SU-DHL-6 (cell line): ENCODE results near the gene ZNF593.

Experiments used
- H2AFZ ChIP-seq: fragments of 200-600 bp; sonication (generic); 2 replicates; pipeline ENCODE4 v1.6.1; 2014; ENCODE audit warnings: low read depth, mild to moderate bottlenecking, moderate library complexity, mixed read lengths, antibody characterized with exemption, low read length; ENCODE audit not compliant: severe bottlenecking
- H3F3A ChIP-seq: fragments of 200-600 bp; shearing (Covaris generic); 2 replicates; pipeline ENCODE4 v1.6.0; 2016; ENCODE audit warnings: antibody characterized with exemption, mild to moderate bottlenecking; ENCODE audit not compliant: insufficient read depth
- H3K27ac ChIP-seq: fragments of 200-600 bp; sonication (generic); 2 replicates; pipeline ENCODE4 v1.5.1; 2016; ENCODE audit warnings: low read depth, mild to moderate bottlenecking, low read length, moderate library complexity, mixed read lengths
- H3K27me3 ChIP-seq: fragments of 200-600 bp; sonication (generic), shearing (Covaris generic); 2 replicates; pipeline ENCODE4 v1.6.0; 2014; ENCODE audit warnings: mild to moderate bottlenecking, low read length
- H3K36me3 ChIP-seq: fragments of 200-600 bp; sonication (generic); 2 replicates; pipeline ENCODE4 v1.6.1; 2014; ENCODE audit warnings: mild to moderate bottlenecking, low read length, mixed read lengths
- H3K4me2 ChIP-seq: fragments of 300-600, 200-600 bp; shearing (Covaris generic), sonication (generic); 2 replicates; pipeline ENCODE4 v1.6.0; 2014; ENCODE audit warnings: low read length, low read depth, mild to moderate bottlenecking; ENCODE audit not compliant: poor library complexity, severe bottlenecking
- H3K4me3 ChIP-seq: fragments of 200-600 bp; sonication (generic); 2 replicates; pipeline ENCODE4 v1.5.1; 2014; ENCODE audit warnings: antibody characterized with exemption, low read length, mild to moderate bottlenecking, mixed read lengths; ENCODE audit not compliant: insufficient read depth, poor library complexity, severe bottlenecking
- H3K79me2 ChIP-seq: fragments of 200-600 bp; sonication (generic); 2 replicates; pipeline ENCODE4 v1.6.1; 2014; ENCODE audit warnings: mild to moderate bottlenecking, low read length, moderate library complexity; ENCODE audit not compliant: insufficient read depth
- H3K9ac ChIP-seq: fragments of 200-600 bp; sonication (generic); 2 replicates; pipeline ENCODE4 v1.7.0; 2014; ENCODE audit warnings: mild to moderate bottlenecking, low read length
- H3K9me2 ChIP-seq: fragments of 200-600 bp; sonication (generic); replicated peaks from 2 replicates; pipeline ENCODE4 v1.6.1; 2014; ENCODE audit warnings: low read length; ENCODE audit not compliant: insufficient read depth
- H3K9me3 ChIP-seq: fragments of 200-600 bp; sonication (generic); 2 replicates; pipeline ENCODE4 v1.6.1; 2014; ENCODE audit warnings: low read length, mixed read lengths; ENCODE audit not compliant: insufficient read depth
- H4K20me1 ChIP-seq: fragments of 200-600 bp; sonication (generic); 2 replicates; pipeline ENCODE4 v1.6.1; 2014; ENCODE audit warnings: low read depth, mild to moderate bottlenecking, antibody characterized with exemption, low read length, moderate library complexity, mixed read lengths
- EZH2phosphoT487 ChIP-seq: fragments of 200-600 bp; sonication (generic), shearing (Covaris generic); conservative IDR thresholded peaks from 2 replicates; pipeline ENCODE4 v1.6.1; 2018; ENCODE audit warnings: mild to moderate bottlenecking, antibody characterized with exemption, low read length, moderate library complexity, mixed read lengths
- TF ChIP-seq, protein P1 (sequence below): fragments of 200-600 bp; sonication (generic); IDR thresholded peaks from one replicate; pipeline ENCODE4 v1.5.1; 2017; ENCODE audit warnings: antibody characterized with exemption, mild to moderate bottlenecking, low read length, moderate library complexity; ENCODE audit not compliant: insufficient read depth, poor library complexity, severe bottlenecking

ZNF593 gene

DNA sequence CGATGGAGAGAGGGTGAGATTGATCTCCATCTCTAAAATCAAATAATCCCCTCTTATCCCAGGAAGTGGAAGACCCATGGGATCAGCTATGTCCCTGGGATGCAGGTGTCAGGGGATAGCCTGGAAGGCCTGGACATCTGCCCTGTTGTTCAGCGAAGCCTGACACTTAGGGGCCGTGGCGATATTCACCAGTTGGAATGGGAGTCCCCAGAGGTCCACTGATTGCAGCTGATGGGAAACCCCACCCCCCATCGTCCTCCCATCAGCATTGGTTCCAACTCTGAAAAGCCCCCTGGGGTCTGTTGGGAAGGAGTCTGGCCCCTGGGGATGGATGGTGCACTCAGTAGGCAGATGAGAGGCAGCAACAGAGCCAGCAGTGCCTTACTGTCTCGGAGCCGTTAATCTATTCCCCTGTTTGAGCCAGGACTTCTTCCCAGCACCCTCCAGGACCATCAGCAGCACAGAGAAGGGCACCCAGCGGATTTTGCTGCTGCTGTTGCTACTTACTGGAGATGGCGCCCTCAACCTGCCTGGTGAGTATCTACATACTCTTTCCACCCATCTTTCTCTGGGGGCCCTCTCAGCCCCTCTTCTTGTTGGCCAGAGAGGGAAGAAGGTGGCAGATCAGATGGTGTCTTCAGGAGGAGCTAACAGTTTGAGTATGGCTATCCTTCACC is 34.1 kb downstream of the ZNF593 start:
- H3K4me3 ChIP-seq: no peak overlapping the region
- no peak overlapping the region for H3K4me2 ChIP-seq
- H2AFZ ChIP-seq: no peak overlapping the region
- no peaks in the 10 kb centered on the region for H3K9me2 ChIP-seq
- TF ChIP-seq EZH2phosphoT487: no peak
- TF ChIP-seq, protein P1, sequence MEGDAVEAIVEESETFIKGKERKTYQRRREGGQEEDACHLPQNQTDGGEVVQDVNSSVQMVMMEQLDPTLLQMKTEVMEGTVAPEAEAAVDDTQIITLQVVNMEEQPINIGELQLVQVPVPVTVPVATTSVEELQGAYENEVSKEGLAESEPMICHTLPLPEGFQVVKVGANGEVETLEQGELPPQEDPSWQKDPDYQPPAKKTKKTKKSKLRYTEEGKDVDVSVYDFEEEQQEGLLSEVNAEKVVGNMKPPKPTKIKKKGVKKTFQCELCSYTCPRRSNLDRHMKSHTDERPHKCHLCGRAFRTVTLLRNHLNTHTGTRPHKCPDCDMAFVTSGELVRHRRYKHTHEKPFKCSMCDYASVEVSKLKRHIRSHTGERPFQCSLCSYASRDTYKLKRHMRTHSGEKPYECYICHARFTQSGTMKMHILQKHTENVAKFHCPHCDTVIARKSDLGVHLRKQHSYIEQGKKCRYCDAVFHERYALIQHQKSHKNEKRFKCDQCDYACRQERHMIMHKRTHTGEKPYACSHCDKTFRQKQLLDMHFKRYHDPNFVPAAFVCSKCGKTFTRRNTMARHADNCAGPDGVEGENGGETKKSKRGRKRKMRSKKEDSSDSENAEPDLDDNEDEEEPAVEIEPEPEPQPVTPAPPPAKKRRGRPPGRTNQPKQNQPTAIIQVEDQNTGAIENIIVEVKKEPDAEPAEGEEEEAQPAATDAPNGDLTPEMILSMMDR: no peak
- H3K27ac ChIP-seq: no peak overlapping the region
- no peaks in the 10 kb centered on the region for H3K36me3 ChIP-seq
- no peaks in the 10 kb centered on the region for H3F3A ChIP-seq
- no peaks in the 10 kb centered on the region for H3K79me2 ChIP-seq
- no peak overlapping the region for H3K9ac ChIP-seq
- no peaks in the 10 kb centered on the region for H3K9me3 ChIP-seq
- H4K20me1 ChIP-seq: no peaks in the 10 kb centered on the region
- H3K27me3 ChIP-seq: no peaks in the 10 kb centered on the region

DNA sequence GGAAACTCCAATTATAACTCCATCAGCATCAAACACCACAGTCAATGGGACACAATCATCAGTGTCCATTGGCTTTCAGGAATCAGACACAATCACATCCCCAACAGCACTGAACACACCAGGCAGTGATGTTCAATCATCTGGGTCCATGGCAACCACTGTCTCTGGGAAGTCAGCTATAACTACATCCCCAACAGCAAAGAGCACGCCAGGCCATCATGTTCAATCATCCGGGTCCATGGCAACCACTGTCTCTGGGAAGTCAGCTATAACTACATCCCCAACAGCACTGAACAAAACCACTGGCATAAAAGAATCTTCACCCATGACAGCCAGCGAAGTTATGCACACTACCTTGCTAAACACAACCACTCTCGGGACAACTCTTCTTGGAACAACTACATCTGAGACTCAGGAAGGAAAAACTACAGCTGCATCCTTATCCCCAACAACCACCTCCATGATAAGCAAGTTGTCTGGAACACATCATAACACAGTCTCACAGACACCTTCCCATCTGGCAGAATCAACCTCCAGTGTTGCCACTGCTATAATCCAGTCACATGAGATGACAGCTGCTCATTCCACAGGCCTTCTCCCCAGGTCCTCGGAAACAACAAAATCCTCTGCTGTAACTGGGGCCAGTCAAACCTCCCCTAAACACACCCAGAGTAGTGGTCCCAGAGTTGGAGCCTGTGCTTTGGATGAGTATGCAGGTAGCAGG is 40.6 kb downstream of the ZNF593 start:
- TF ChIP-seq, protein P1: no peak
- no peak for TF ChIP-seq EZH2phosphoT487

DNA sequence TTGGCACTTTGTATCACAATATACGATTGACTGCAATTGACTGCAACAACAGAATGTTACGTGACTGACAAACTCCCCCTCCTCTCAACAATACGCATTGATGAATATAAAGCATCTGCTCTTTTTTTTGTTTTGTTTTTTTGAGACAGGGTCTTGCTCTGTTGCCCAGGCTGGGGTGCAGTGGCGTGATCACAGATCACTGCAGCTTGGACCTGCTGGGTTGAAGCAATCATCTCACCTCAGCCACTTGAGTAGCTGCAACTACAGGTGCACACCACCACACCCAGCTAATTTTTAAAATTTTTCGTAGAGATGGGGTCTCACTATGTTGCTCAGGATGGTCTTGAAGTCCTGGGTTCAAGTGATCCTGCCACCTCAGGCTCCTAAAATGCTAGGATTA is 43.0 kb downstream of the ZNF593 start:
- no peaks in the 10 kb centered on the region for H3K36me3 ChIP-seq
- no peak overlapping the region for H3K27ac ChIP-seq
- no peak overlapping the region for H3K9ac ChIP-seq
- no peak overlapping the region for H3K4me2 ChIP-seq
- no peaks in the 10 kb centered on the region for H3K79me2 ChIP-seq
- no peak overlapping the region for H3K4me3 ChIP-seq
- no peaks in the 10 kb centered on the region for H3K27me3 ChIP-seq
- TF ChIP-seq, protein P1: no peak
- no peak for TF ChIP-seq EZH2phosphoT487
- H4K20me1 ChIP-seq: no peaks in the 10 kb centered on the region
- H2AFZ ChIP-seq: no peak overlapping the region
- H3F3A ChIP-seq: no peaks in the 10 kb centered on the region
- no peaks in the 10 kb centered on the region for H3K9me3 ChIP-seq
- H3K9me2 ChIP-seq: no peaks in the 10 kb centered on the region

More for the DNA sequence above, 40.6 kb downstream of the ZNF593 start:
- Histone ChIP-seq H3K9ac (no peak overlapping the region), H2AFZ (no peak overlapping the region), H3K27me3 (no peaks in the 10 kb centered on the region), H3K4me2 (no peak overlapping the region), H3K27ac (no peak overlapping the region), H3K9me3 (no peaks in the 10 kb centered on the region), H3K36me3 (no peaks in the 10 kb centered on the region), H3K4me3 (no peak overlapping the region), H4K20me1 (no peaks in the 10 kb centered on the region), H3F3A (no peaks in the 10 kb centered on the region), H3K79me2 (no peaks in the 10 kb centered on the region), H3K9me2 (no peaks in the 10 kb centered on the region)
